GM21447 (cell line): ENCODE results near the gene KCP.

Source experiments
- ATAC-seq: cut with Tn5 transposase; IDR thresholded peaks from one replicate; pipeline ENCODE4 v1.9.1; 2021; ENCODE audit not compliant: unreplicated experiment

The KCP gene

GRCh38 chr7:128939075-128939860 is 28.8 kb upstream of the KCP start:
- ATAC-seq = peak; percentile 20

- peak; percentile 5 for ATAC-seq
Measured at GRCh38 chr7:128938544-128939074, 28.1 kb upstream of the KCP start.

- no peak for ATAC-seq
Measured at GRCh38 chr7:128937647-128938543, 27.4 kb upstream of the KCP start, which contains the start of gene IRF5. TSS of gene IRF5 (plus strand) at chr7:128937927. CDS start at chr7:128942082, 4,155 bp downstream.

- ATAC-seq = no peak
Measured at GRCh38 chr7:128937271-128937646, 26.8 kb upstream of the KCP start.

GRCh38 chr7:128936798-128937197 is 26.3 kb upstream of the KCP start:
- ATAC-seq = no peak

- no peak for ATAC-seq
Measured at GRCh38 chr7:128935342-128935730, 24.8 kb upstream of the KCP start.

- peak; percentile 28 for ATAC-seq
Measured at GRCh38 chr7:128934361-128935341, 24.1 kb upstream of the KCP start.

- ATAC-seq = peak; percentile 42
Measured at GRCh38 chr7:128933180-128933891, 22.8 kb upstream of the KCP start.

- ATAC-seq = no peak
Measured at GRCh38 chr7:128932862-128933179, 22.3 kb upstream of the KCP start.

GRCh38 chr7:128931965-128932861 is 21.7 kb upstream of the KCP start:
- ATAC-seq = no peak

GRCh38 chr7:128931190-128931798 is 20.8 kb upstream of the KCP start:
- ATAC-seq = no peak

- ATAC-seq = no peak
Measured at GRCh38 chr7:128928882-128929788, 18.6 kb upstream of the KCP start.

- no peak for ATAC-seq
Measured at GRCh38 chr7:128928159-128928813, 17.8 kb upstream of the KCP start.

GRCh38 chr7:128924707-128925588 is 14.4 kb upstream of the KCP start:
- ATAC-seq = no peak

GRCh38 chr7:128923411-128923800 is 12.9 kb upstream of the KCP start:
- ATAC-seq = no peak
